Measurements from ENCODE around the gene LSS. TPM values are rescaled to one million over a fixed set of nuclear protein-coding genes. Genes with fewer than 3 reads are reported as not detected.

LSS gene
- total and polyA plus RNA-seq, 2 donors (not counting 3 experiments of a cell fraction or from before 2014, with no cell fraction given): 120 to 141 TPM

DNA sequence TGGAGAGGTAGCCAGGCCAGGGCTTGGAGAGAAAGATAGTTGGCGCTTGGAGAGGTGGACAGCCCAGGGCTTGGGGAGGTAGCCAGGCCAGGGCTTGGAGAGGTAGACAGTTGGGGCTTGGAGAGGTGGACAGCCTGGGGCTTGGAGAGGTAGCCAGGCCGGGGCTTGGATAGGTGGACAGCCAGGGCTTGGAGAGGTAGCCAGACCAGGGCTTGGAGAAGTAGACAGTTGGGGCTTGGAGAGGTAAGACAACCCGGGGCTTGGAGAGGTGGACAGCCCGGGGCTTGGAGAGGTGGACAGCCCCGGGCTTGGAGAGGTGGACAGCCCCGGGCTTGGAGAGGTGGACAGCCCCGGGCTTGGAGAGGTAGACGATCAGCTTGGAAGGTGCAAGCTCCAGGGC, 7.7 kb downstream of the LSS start:
- Histone ChIP-seq H4K20me1 (replicated peaks; ENCODE audit: control insufficient read depth, extremely low read depth, insufficient read depth, low read length) (no peaks in the 10 kb centered on the region), H3K9ac (replicated peaks; ENCODE audit: extremely low read depth, insufficient read depth, low read length) (no peak overlapping the region), H3K4me3 (replicated peaks in 1 of 3; ENCODE audit: insufficient read depth in 1 of 3, low read depth in 1 of 3, low read length in 3 of 3) (no peak overlapping the region), H3K4me2 (ENCODE audit: insufficient read depth, low read length) (no peak overlapping the region), H3K4me1 (ENCODE audit: control insufficient read depth, extremely low read depth, insufficient read depth, low read length) (no peaks in the 10 kb centered on the region), H3K79me2 (ENCODE audit: control insufficient read depth, insufficient read depth, low read length) (peaks cover 29% of the 10 kb centered on the region), H2AFZ (ENCODE audit: low read depth, low read length) (no peak overlapping the region), H3K27me3 (ENCODE audit: control insufficient read depth in 2 of 2, insufficient read depth in 2 of 2, low read length in 2 of 2) (no peaks in the 10 kb centered on the region), H3K36me3 (ENCODE audit: control insufficient read depth in 2 of 2, extremely low read depth in 1 of 2, insufficient read depth in 2 of 2, low read length in 2 of 2) (peaks cover 9 to 13% of the 10 kb centered on the region in 2 experiments), H3K9me3 (replicated peaks; ENCODE audit: control insufficient read depth, insufficient read depth, low read length) (no peaks in the 10 kb centered on the region), H3K27ac (ENCODE audit: insufficient read depth, low read depth, low read length) (no peak overlapping the region), H3K9me1 (replicated peaks; ENCODE audit: control insufficient read depth, extremely low read depth, insufficient read depth, low read length) (no peaks in the 10 kb centered on the region)
- FAIRE-seq: no peak
- dilution Hi-C loops (cut with MboI; ENCODE audit: extremely low pct_ligation_motif_present, low sequenced_read_pairs): no loop called here
- ChIA-PET POLR2A (no interaction called here), CTCF (interaction anchor here (0.6 kb wide), 1 partner anchor 205 kb away, joined by 3 read pairs; no protein-coding TSS in a partner anchor)
- TF ChIP-seq FOS (IDR thresholded peaks at IDR 0.05; ENCODE audit: borderline replicate concordance, insufficient read depth, low read length) (no peak), MYC (IDR thresholded peaks at IDR 0.05; ENCODE audit: low read depth, low read length) (no peak), POLR2AphosphoS5 (IDR thresholded peaks at IDR 0.05; ENCODE audit: insufficient read depth, low read depth, low read length) (no peak), EZH2 (IDR thresholded peaks at IDR 0.05; ENCODE audit: borderline replicate concordance, low read depth, low read length, severe bottlenecking) (no peak), POLR2A (IDR thresholded peaks at IDR 0.05; ENCODE audit: low read depth, low read length) (no peak), GATA2 (IDR thresholded peaks at IDR 0.05; ENCODE audit: insufficient read depth, insufficient read length, low read depth, low read length) (no peak), JUN (IDR thresholded peaks at IDR 0.05; ENCODE audit: borderline replicate concordance, insufficient read depth, insufficient read length, low read depth) (no peak)
- TF ChIP-seq, protein P1, sequence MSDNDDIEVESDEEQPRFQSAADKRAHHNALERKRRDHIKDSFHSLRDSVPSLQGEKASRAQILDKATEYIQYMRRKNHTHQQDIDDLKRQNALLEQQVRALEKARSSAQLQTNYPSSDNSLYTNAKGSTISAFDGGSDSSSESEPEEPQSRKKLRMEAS (IDR thresholded peaks at IDR 0.05; ENCODE audit: insufficient read depth, insufficient read length): no peak
- TF ChIP-seq, protein P2, sequence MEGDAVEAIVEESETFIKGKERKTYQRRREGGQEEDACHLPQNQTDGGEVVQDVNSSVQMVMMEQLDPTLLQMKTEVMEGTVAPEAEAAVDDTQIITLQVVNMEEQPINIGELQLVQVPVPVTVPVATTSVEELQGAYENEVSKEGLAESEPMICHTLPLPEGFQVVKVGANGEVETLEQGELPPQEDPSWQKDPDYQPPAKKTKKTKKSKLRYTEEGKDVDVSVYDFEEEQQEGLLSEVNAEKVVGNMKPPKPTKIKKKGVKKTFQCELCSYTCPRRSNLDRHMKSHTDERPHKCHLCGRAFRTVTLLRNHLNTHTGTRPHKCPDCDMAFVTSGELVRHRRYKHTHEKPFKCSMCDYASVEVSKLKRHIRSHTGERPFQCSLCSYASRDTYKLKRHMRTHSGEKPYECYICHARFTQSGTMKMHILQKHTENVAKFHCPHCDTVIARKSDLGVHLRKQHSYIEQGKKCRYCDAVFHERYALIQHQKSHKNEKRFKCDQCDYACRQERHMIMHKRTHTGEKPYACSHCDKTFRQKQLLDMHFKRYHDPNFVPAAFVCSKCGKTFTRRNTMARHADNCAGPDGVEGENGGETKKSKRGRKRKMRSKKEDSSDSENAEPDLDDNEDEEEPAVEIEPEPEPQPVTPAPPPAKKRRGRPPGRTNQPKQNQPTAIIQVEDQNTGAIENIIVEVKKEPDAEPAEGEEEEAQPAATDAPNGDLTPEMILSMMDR (IDR thresholded peaks at IDR 0.05; ENCODE audit: extremely low read depth in 1 of 2, insufficient read depth in 1 of 2, low read depth in 1 of 2, low read length in 2 of 2): no peak
- DNase-seq (ENCODE audit: low read depth, low spot score): no peak
- intact Hi-C loops (cut with micrococcal nuclease): no loop called here
- no TSS peak for BruUV-seq (replicated peaks)

All from endothelial cell of umbilical vein (primary cell).